Type B pancreatic cell (in vitro differentiated cells): ENCODE data around the gene MCM3AP. TPM values are rescaled to one million over a fixed set of nuclear protein-coding genes. Genes with fewer than 3 reads are reported as not detected.

ENCODE experiments used
- DNase-seq: peaks from one replicate; pipeline ENCODE4 v3.0.0; 2021; ENCODE audit warnings: mixed read lengths; ENCODE audit not compliant: unreplicated experiment; ENCODE audit errors: extremely low spot score
- H3K27ac Mint-ChIP-seq: 2 replicates; pipeline ENCODE4 v1.8.0; 2021; ENCODE audit warnings: mild to moderate bottlenecking, mixed read lengths
- H3K27me3 Mint-ChIP-seq: 2 replicates; pipeline ENCODE4 v1.8.0; 2021; ENCODE audit warnings: mixed read lengths
- H3K36me3 Mint-ChIP-seq: 2 replicates; pipeline ENCODE4 v1.8.0; 2021; ENCODE audit warnings: mixed read lengths
- H3K4me1 Mint-ChIP-seq: one replicate; pipeline ENCODE4 v1.8.0; 2021; ENCODE audit warnings: mixed read lengths; ENCODE audit not compliant: unreplicated experiment
- H3K4me3 Mint-ChIP-seq: 2 replicates; pipeline ENCODE4 v1.8.0; 2021; ENCODE audit warnings: mild to moderate bottlenecking, mixed read lengths
- H3K9me3 Mint-ChIP-seq: 2 replicates; pipeline ENCODE4 v1.8.0; 2021; ENCODE audit warnings: mixed read lengths
- CTCF ChIP-seq: fragments of 200-600 bp; sonication (generic); conservative IDR thresholded peaks from 2 replicates; pipeline ENCODE4 v1.5.0; 2021; ENCODE audit warnings: antibody characterized with exemption, mild to moderate bottlenecking
- total RNA-seq: library from RNA; stranded (reverse); gene quantifications from 2 replicates; pipeline ENCODE4 v1.2.1, GENCODE V29; 2021; ENCODE audit warnings: low replicate concordance

Gene MCM3AP
- total RNA-seq, 1 donor from 2014 or later: 120 TPM

GRCh38 chr21:46289655-46290179, 4.3 kb upstream of the MCM3AP start:
- Mint-ChIP-seq H3K27me3 (no peaks in the 10 kb centered on the region), H3K9me3 (no peaks in the 10 kb centered on the region), H3K4me3 (peak overlapping the region; percentile 19), H3K27ac (peak overlapping the region; percentile 33), H3K36me3 (peaks cover 17% of the 10 kb centered on the region), H3K4me1 (peaks cover 11% of the 10 kb centered on the region)
- DNase-seq: no peak
- TF ChIP-seq CTCF: no peak

- no peak overlapping the region for H3K4me3 Mint-ChIP-seq
- peaks cover 31% of the 10 kb centered on the region for H3K36me3 Mint-ChIP-seq
- TF ChIP-seq CTCF: no peak
- peaks cover 24% of the 10 kb centered on the region for H3K4me1 Mint-ChIP-seq
- no peak for DNase-seq
- H3K27ac Mint-ChIP-seq: peak overlapping the region; percentile 92
- H3K27me3 Mint-ChIP-seq: no peaks in the 10 kb centered on the region
- peaks cover 5% of the 10 kb centered on the region for H3K9me3 Mint-ChIP-seq
These were observed 2.1 kb upstream of the MCM3AP start for GRCh38 chr21:46287541-46287940.

- Mint-ChIP-seq H3K4me3 (peak overlapping the region; percentile 96), H3K9me3 (peaks cover 5% of the 10 kb centered on the region), H3K27me3 (no peaks in the 10 kb centered on the region), H3K36me3 (peaks cover 28% of the 10 kb centered on the region), H3K27ac (peak overlapping the region; percentile 92), H3K4me1 (peaks cover 24% of the 10 kb centered on the region)
- no peak for DNase-seq
- TF ChIP-seq CTCF: no peak
These were observed 1.2 kb upstream of the MCM3AP start for GRCh38 chr21:46286648-46287002.

- peak within 1 kb of the TSS; percentile 96 for H3K4me3 Mint-ChIP-seq
- peaks cover 26% of the 10 kb centered on the region for H3K36me3 Mint-ChIP-seq
- H3K27me3 Mint-ChIP-seq: no peaks in the 10 kb centered on the region
- H3K4me1 Mint-ChIP-seq: peaks cover 24% of the 10 kb centered on the region
- peak; percentile 62 for TF ChIP-seq CTCF
- H3K27ac Mint-ChIP-seq: peak within 1 kb of the TSS; percentile 92
- peak; percentile 93 for DNase-seq
- peaks cover 5% of the 10 kb centered on the region for H3K9me3 Mint-ChIP-seq
These were observed 593 bp upstream of the MCM3AP start, which contains the start of gene YBEY for GRCh38 chr21:46285761-46286647. TSS of gene YBEY (plus strand) at chr21:46286342. CDS start at chr21:46286914, 572 bp downstream.

GRCh38 chr21:46284733-46285132, 678 bp downstream of the MCM3AP start:
- H3K27me3 Mint-ChIP-seq: no peaks in the 10 kb centered on the region
- peaks cover 5% of the 10 kb centered on the region for H3K9me3 Mint-ChIP-seq
- H3K4me3 Mint-ChIP-seq: peak overlapping the region; percentile 95
- TF ChIP-seq CTCF: no peak
- DNase-seq: no peak
- peak overlapping the region; percentile 85 for H3K27ac Mint-ChIP-seq
- H3K4me1 Mint-ChIP-seq: peaks cover 24% of the 10 kb centered on the region
- peaks cover 28% of the 10 kb centered on the region for H3K36me3 Mint-ChIP-seq
